T-helper 1 cell treated with Interleukin-12 subunit alpha and Interleukin-12 subunit beta and Interleukin-4 antibody, amounts not matched to agents 30 μg/mL and 1 μg/mL, for 36 hours (primary cell): ENCODE results near the gene TOR3A.
"Not testable (repeated sequence)": the region's sequence is repeated elsewhere in the genome, so short reads cannot be mapped to it uniquely, and the experiment has no call there.

Experiments
- H3K27ac Mint-ChIP-seq: one replicate; pipeline ENCODE4 v1.8.0; 2021; ENCODE audit warnings: mild to moderate bottlenecking, mixed read lengths
- H3K27me3 Mint-ChIP-seq: one replicate; pipeline ENCODE4 v1.8.0; 2021; ENCODE audit warnings: low read depth, mixed read lengths
- H3K36me3 Mint-ChIP-seq: one replicate; pipeline ENCODE4 v1.8.0; 2021; ENCODE audit warnings: low read depth, mixed read lengths
- H3K4me1 Mint-ChIP-seq: one replicate; pipeline ENCODE4 v1.8.0; 2021; ENCODE audit warnings: low read depth, mixed read lengths
- H3K4me3 Mint-ChIP-seq: one replicate; pipeline ENCODE4 v1.8.0; 2021; ENCODE audit warnings: mild to moderate bottlenecking, moderate library complexity, mixed read lengths
- H3K9me3 Mint-ChIP-seq: one replicate; pipeline ENCODE4 v1.8.0; 2021; ENCODE audit warnings: mixed read lengths

Gene TOR3A, protein sequence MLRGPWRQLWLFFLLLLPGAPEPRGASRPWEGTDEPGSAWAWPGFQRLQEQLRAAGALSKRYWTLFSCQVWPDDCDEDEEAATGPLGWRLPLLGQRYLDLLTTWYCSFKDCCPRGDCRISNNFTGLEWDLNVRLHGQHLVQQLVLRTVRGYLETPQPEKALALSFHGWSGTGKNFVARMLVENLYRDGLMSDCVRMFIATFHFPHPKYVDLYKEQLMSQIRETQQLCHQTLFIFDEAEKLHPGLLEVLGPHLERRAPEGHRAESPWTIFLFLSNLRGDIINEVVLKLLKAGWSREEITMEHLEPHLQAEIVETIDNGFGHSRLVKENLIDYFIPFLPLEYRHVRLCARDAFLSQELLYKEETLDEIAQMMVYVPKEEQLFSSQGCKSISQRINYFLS

DNA sequence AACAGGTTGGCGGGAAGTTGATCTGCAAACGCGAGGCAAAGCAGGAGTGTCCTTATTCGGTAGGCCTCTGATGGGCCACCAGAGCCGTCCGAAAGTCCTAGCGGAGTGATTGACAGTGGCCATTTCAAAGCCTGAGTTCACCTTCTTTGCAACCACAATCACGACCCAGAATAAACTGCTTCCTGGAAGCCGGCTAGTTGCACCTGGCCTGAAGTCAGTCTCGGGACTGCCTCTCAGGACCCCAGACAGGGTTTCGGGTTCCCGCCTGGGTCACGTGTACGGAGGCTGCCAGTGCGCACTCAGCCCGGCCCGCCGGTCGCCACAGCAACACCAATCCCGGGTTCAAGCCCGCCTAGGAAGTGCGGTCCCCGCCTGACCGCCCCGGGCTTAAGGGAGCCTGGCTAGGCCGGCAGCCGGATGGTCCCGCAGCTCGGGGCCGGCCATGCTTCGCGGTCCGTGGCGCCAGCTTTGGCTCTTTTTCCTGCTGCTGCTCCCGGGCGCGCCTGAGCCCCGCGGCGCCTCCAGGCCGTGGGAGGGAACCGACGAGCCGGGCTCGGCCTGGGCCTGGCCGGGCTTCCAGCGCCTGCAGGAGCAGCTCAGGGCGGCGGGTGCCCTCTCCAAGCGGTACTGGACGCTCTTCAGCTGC is at the start of gene TOR3A:
Gene TOR3A, plus strand, starts transcription at position 384 of the 646 bp plus-strand sequence. Its CDS starts 59 bp downstream, at position 443.
- H3K27ac Mint-ChIP-seq = peak within 1 kb of the TSS; percentile 99
- peaks cover 23% of the 10 kb centered on the region for H3K4me1 Mint-ChIP-seq
- H3K36me3 Mint-ChIP-seq = peaks cover 16% of the 10 kb centered on the region
- H3K9me3 Mint-ChIP-seq = no peaks in the 10 kb centered on the region
- no peaks in the 10 kb centered on the region for H3K27me3 Mint-ChIP-seq
- H3K4me3 Mint-ChIP-seq = peak within 1 kb of the TSS; percentile 99

DNA sequence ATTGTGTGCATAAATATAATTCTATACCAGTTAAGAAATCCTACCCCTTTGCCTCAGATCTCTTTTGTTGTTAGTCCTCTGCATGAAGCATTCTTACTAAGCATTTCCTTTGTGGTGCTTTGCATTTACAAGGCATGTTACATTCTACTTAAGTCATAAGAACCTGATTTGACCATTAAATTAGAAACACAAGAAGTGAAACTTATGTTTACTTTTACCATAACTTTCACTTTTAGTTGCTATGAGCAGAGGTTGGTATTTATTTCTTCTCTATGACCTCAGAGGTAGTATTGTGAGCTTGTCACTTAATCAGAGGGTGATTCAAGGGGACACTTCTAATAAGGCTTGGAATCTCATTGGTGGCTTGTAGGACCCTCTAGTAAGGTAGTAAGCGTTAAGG is 47.1 kb upstream of the TOR3A start:
- no peaks in the 10 kb centered on the region for H3K27me3 Mint-ChIP-seq
- H3K4me3 Mint-ChIP-seq = peak overlapping the region; percentile 52
- no peaks in the 10 kb centered on the region for H3K9me3 Mint-ChIP-seq
- H3K36me3 Mint-ChIP-seq = peaks cover 6% of the 10 kb centered on the region
- H3K27ac Mint-ChIP-seq = peak overlapping the region; percentile 85
- peaks cover 69% of the 10 kb centered on the region for H3K4me1 Mint-ChIP-seq

DNA sequence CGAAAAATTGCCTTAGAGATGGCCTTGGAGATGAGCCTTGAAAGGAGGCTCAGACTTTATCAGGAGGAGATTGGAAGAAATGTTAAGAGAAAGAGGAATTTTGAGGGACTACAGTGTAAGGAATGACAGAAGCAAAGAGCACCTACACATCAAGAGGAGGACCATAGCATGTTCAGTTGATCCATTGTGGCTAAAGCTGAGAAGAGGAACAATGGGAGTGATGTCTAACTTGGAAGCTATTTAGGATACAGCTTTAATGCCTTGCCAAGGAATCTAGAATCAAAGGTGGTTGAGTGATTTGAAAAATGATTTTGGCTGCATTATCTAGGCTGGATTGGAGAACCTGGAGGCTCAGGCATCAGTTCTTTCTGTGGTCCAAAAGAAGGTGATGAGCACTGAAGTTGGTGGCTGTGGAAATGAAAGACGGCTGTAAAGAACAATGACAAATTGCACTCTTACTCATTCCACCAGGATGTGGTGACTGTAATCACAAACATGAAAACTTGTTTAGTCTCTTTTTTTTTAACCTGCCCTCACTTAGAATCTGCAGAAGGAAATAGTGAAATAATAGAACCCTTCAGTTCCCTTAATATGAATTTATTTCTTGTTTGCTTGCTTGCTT is 44.9 kb upstream of the TOR3A start:
- Mint-ChIP-seq H3K27ac (peak overlapping the region; percentile 80), H3K4me3 (peak overlapping the region; percentile 57), H3K36me3 (peaks cover 6% of the 10 kb centered on the region), H3K9me3 (no peaks in the 10 kb centered on the region), H3K4me1 (peaks cover 49% of the 10 kb centered on the region), H3K27me3 (no peaks in the 10 kb centered on the region)

DNA sequence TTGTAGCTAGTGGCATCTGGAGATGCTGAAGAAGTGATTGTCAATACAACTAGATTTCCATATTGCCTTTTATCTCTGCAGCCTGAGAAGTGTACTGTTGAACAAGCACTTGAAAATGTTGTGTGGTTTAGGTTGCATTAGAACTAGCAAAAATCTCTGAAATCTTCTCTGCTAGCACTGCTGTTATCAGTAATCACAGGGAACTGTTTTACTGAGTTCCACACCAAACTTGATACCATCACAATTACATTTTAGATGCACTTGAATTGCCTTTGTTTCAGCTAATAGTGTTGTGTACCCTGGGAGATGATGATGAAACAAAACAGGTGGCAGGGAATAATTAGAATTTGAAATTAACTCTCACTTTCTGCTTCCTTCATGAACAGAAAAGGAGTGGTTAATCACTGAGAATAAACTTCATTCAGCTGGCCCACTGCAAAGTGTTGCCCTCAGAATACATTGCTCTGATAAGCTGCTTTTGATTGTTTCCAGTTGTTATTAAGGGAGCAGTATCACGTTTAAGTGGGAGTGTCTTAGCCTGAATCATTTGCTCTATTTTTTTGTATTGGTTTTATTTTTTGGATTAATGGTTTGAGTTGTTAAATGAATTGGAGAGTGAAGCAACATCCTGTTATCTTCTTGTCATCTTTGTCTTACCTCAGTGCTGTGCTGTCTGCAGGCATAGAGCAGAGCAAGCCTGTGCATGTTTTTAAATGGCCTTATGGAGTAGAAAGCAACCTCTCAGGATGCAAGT is 43.2 kb upstream of the TOR3A start:
- Mint-ChIP-seq H3K4me1 (peaks cover 47% of the 10 kb centered on the region), H3K27me3 (no peaks in the 10 kb centered on the region), H3K4me3 (peak overlapping the region; percentile 47), H3K9me3 (no peaks in the 10 kb centered on the region), H3K27ac (peak overlapping the region; percentile 68), H3K36me3 (peaks cover 9% of the 10 kb centered on the region)

DNA sequence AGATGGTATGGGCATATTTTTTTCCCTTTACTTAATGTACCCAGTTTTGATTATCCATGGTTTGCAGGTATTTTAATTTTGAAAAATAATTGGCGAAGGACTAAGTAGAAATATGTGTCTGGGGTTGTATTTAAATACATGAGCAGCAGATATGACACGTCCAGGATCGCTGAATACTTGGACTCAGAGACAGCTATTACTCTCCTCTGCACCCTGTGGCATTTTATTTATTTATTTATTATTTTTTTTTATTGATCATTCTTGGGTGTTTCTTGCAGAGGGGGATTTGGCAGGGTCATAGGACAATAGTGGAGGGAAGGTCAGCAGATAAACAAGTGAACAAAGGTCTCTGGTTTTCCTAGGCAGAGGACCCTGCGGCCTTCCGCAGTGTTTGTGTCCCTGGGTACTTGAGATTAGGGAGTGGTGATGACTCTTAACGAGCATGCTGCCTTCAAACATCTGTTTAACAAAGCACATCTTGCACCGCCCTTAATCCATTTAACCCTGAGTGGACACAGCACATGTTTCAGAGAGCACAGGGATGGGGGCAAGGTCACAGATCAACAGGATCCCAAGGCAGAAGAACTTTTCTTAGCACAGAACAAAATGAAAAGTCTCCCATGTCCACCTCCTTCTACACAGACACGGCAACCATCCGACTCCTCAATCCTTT is 42.2 kb upstream of the TOR3A start:
- H3K9me3 Mint-ChIP-seq, H3K36me3 Mint-ChIP-seq, H3K4me3 Mint-ChIP-seq, H3K27ac Mint-ChIP-seq, H3K27me3 Mint-ChIP-seq: not testable (repeated sequence)
- peaks cover 39% of the 10 kb centered on the region for H3K4me1 Mint-ChIP-seq

DNA sequence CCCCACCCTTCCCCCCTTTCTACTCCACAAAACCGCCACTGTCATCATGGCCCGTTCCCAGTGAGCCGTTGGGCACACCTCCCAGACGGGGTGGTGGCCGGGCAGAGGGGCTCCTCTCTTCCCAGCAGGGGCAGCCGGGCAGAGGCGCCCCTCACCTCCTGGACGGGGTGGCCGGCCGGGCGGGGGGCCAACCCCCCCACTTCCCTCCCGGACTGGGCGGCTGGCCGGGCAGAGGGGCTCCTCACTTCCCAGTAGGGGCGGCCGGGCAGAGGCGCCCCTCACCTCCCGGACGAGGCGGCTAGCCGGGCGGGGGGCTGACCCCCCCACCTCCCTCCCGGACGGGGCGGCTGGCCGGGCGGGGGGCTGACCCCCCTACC is 41.7 kb upstream of the TOR3A start:
- not testable (repeated sequence) for H3K9me3 Mint-ChIP-seq
- peaks cover 35% of the 10 kb centered on the region for H3K4me1 Mint-ChIP-seq

DNA sequence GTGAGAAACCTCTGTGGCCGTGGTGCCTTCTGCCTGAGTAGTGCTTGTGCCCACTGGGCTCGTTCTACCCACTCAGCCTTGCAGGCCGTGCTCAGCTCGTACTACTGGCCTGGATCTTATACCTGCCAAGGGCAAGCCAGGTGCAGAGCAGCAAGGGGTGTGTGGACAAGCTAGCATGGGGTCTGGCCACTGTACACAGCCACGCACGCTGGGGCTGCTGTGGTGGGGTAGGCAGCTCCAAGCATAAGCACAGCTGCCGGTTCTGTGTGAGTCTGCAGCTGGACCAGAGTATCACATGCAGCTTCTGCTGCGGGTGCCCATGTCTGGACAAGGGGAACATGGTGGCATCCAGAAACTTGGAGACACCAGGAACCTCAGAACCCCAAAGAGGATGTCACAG is 39.8 kb upstream of the TOR3A start:
- peaks cover 21% of the 10 kb centered on the region for H3K4me1 Mint-ChIP-seq
- H3K36me3 Mint-ChIP-seq = peaks cover 3% of the 10 kb centered on the region
- H3K9me3 Mint-ChIP-seq = no peaks in the 10 kb centered on the region
- H3K27ac Mint-ChIP-seq = no peak overlapping the region
- no peak overlapping the region for H3K4me3 Mint-ChIP-seq
- no peaks in the 10 kb centered on the region for H3K27me3 Mint-ChIP-seq

More for the DNA sequence above, 41.7 kb upstream of the TOR3A start:
- not testable (repeated sequence) for H3K4me3 Mint-ChIP-seq, H3K27ac Mint-ChIP-seq, H3K36me3 Mint-ChIP-seq, H3K27me3 Mint-ChIP-seq

DNA sequence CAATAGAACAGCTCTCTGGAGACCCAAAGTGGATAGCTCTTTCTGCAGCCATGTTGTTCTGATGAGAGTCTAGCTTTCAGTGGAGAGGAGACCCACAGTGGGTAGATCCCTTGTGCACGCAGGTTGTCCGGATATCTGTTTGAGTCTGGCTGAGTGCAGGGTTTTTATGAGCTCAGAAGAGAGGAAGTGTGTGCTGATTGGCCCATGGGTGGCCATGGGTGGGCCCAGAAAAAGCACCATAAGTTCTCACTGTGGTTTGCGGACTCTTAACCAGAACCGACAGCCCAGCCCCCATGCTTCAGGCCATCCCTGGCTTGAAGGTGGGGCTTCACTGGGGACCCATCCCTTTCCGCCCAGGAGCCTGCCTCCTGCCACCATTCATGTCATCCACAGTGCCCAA is 39.2 kb upstream of the TOR3A start:
- Mint-ChIP-seq H3K4me1 (peaks cover 17% of the 10 kb centered on the region), H3K9me3 (no peaks in the 10 kb centered on the region), H3K27ac (no peak overlapping the region), H3K36me3 (peaks cover 3% of the 10 kb centered on the region), H3K4me3 (no peak overlapping the region), H3K27me3 (no peaks in the 10 kb centered on the region)

DNA sequence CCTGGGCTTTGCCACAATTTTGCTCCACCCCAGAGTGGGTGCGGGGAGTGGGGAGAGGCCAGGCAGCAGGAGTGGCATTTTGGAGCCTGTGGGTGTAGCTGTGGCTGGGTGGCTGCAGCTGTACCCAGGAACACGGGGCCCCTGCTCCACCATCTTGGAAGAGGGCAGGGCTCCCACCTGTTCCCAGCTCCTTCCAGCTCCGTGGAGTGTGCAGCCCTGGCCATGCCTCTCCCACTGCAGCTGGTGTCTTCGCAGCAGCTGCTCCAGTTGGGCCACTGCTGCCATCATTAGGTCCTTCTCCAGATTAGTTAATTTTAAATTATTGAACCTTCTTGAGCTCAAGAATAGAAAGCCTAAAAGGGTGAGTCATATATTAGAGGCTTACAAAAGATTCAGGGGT is 38.6 kb upstream of the TOR3A start:
- peaks cover 3% of the 10 kb centered on the region for H3K36me3 Mint-ChIP-seq
- no peak overlapping the region for H3K27ac Mint-ChIP-seq
- H3K4me1 Mint-ChIP-seq = peaks cover 14% of the 10 kb centered on the region
- no peak overlapping the region for H3K4me3 Mint-ChIP-seq
- no peaks in the 10 kb centered on the region for H3K9me3 Mint-ChIP-seq
- H3K27me3 Mint-ChIP-seq = no peaks in the 10 kb centered on the region

DNA sequence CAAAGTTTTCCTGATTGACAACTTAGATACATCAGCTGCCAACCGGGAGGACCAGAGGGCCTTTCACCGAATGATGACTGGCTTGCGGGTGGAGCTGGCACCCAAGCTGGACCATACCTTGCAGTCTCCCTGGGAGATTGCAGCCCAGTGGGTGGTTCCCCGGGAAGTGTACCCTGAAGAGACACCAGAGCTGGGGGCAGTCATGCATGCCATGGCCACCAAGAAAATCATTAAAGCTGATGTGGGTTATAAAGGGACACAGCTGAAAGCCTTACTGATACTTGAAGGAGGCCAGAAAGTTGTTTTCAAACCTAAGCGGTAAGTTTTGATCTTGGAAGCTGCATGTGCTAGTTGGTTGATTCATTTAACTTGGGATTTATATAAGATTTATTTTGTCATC is 38.0 kb upstream of the TOR3A start:
- H3K4me1 Mint-ChIP-seq = peaks cover 8% of the 10 kb centered on the region
- no peaks in the 10 kb centered on the region for H3K27me3 Mint-ChIP-seq
- no peak overlapping the region for H3K4me3 Mint-ChIP-seq

DNA sequence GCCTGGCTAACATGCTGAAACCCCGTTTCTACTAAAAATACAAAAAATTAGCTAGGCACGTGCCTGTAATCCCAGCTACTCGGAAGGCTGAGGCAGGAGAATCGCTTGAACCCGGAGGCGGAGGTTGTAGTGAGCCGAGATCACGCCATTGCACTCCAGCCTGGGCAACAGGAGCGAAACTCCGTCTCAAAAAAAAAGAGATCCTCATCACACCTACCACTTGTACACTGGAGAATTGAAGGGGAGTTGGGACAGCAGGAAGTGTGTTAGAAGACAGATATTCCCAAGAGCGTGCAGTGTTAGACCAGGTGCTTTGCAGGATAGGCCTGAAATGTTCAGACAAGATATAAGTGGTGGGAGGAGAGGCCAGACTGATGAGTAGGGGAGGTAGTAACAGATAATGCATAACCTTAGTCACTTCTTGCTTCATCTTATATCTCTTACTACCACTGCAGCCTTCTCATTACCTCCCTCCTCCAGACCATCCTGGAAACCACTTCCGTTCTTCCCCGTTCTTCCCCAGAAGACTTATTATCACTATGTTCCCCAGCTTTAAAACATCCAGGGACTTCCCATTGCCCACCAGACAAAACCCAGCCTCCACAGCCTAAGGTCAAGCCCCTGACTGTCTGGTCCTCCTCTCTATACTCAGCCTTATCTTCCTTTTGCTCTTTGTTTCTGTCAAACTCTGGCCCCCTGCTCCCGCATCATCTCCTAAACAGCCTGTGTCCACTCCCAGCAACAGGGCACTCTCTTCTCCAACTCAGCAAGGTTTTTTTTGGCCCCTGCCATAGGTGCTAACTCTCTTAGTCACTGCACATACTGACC is 34.8 kb upstream of the TOR3A start:
- Mint-ChIP-seq H3K4me3 (no peak overlapping the region), H3K36me3 (peaks cover 3% of the 10 kb centered on the region), H3K4me1 (peaks cover 3% of the 10 kb centered on the region), H3K9me3 (no peaks in the 10 kb centered on the region), H3K27me3 (no peaks in the 10 kb centered on the region), H3K27ac (no peak overlapping the region)

More for the DNA sequence above, 38.0 kb upstream of the TOR3A start:
- no peak overlapping the region for H3K27ac Mint-ChIP-seq
- H3K9me3 Mint-ChIP-seq = no peaks in the 10 kb centered on the region
- H3K36me3 Mint-ChIP-seq = peaks cover 3% of the 10 kb centered on the region

DNA sequence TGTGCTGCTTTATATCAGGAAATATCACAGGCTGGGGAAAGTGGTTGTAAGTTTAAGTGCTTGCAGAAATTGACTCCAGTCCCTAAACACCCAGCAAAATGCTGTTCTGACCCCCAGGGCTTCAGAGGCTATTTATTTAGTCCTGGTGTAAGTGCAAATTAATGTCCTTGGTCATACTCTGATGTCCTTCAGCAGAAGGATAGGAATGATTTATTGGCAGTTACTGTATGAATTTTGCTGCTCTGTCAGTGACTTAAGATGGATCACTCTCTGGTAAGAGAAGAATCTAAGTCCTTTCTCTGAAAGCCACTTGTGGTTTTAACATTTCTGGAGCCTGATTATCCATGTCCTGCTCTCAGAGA is 34.3 kb upstream of the TOR3A start:
- H3K27me3 Mint-ChIP-seq = no peaks in the 10 kb centered on the region
- no peaks in the 10 kb centered on the region for H3K9me3 Mint-ChIP-seq
- H3K27ac Mint-ChIP-seq = no peak overlapping the region
- H3K36me3 Mint-ChIP-seq = peaks cover 3% of the 10 kb centered on the region
- peaks cover 3% of the 10 kb centered on the region for H3K4me1 Mint-ChIP-seq
- no peak overlapping the region for H3K4me3 Mint-ChIP-seq

DNA sequence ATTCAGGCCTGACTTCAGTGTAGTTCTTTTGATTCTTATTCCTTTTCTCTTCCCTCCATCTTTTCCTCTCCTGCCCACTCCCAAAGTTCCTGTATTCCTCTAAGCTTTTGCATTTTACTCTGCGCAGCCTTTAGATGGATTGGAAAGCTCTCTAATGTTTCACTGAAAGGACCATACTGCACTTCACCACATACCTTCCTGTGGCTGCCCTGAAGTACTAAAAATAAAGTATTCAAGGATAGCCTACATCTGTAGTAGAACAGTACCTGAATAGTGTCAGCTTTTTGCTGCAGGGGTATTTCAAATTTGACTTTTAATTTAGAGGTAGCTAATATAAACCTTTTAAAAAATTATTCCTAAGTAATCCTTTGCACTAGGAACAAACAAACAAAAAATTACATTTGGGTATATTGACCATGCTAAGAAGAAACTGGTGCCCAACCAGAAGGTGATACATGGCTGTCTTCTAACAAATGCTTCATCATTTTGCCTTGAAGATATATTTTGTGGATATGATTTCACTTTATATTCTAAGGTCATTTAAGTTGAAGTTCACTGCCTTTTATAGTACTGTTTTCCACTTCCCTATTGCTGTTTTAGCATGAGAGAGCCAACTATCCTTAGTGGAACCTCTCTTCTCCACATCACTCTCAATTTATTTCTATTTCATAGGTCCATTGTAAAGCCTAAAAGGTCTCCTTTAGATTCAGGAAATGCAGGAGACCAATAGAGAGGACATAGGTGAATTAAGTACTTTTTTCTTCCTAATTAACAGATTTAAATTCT is 33.3 kb upstream of the TOR3A start:
- no peak overlapping the region for H3K27ac Mint-ChIP-seq
- no peaks in the 10 kb centered on the region for H3K27me3 Mint-ChIP-seq
- H3K4me3 Mint-ChIP-seq = no peak overlapping the region
- H3K36me3 Mint-ChIP-seq = peaks cover 1% of the 10 kb centered on the region
- no peaks in the 10 kb centered on the region for H3K9me3 Mint-ChIP-seq
- peaks cover under 1% of the 10 kb centered on the region for H3K4me1 Mint-ChIP-seq
